ENCODE data around the gene GRID1. TPM values are rescaled to one million over a fixed set of nuclear protein-coding genes. Genes with fewer than 3 reads are reported as not detected.

GRID1 gene
- total RNA-seq, 1 experiment from 2014 or later: not detected

DNA sequence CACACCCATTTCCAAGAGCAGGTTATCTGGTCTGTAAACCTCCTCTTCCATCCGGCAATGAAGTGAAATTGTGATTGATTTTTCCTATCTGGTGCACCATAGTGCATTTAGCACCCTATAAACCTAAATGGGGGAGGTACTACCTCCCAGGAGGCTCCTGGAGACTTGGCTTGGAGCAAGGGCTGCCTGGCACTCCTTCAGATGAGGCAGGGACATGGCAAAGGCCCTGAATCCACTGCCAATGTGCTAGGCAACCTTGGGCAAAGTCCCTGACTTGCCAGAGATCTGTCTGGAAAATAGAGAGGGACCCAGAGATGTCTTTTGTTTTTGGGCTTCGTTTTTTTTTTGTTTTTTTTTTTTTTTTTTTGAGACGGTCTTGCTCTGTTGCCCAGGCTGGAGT, 6.7 kb upstream of the GRID1 start:
- Histone ChIP-seq H3K27me3 (ENCODE audit: low read length) (no peaks in the 10 kb centered on the region), H3K36me3 (ENCODE audit: low read depth, low read length) (no peaks in the 10 kb centered on the region), H3F3A (ENCODE audit: low read length, unreplicated experiment) (no peaks in the 10 kb centered on the region), H3K9me2 (replicated peaks; ENCODE audit: low read length) (no peaks in the 10 kb centered on the region), H3K4me1 (ENCODE audit: insufficient read depth, low read length) (no peaks in the 10 kb centered on the region), H2AFZ (ENCODE audit: low read length) (no peak overlapping the region), H3K9me3 (ENCODE audit: low read length) (no peaks in the 10 kb centered on the region), H3K27ac (ENCODE audit: low read length) (no peak overlapping the region), H4K20me1 (ENCODE audit: low read length) (no peaks in the 10 kb centered on the region), H3K9ac (ENCODE audit: low read length) (no peak overlapping the region), H3K4me2 (ENCODE audit: low read length) (no peak overlapping the region), H3K4me3 (ENCODE audit: low read length) (no peak overlapping the region), H3K79me2 (ENCODE audit: low read length) (no peaks in the 10 kb centered on the region)
- intact Hi-C loops (cut with micrococcal nuclease): no loop called here
- POLR2A ChIA-PET (ENCODE audit: unreplicated experiment): no interaction called here
- no TSS peak for BruUV-seq (replicated peaks)
- DNase-seq: no peak
- TF ChIP-seq, protein P1, sequence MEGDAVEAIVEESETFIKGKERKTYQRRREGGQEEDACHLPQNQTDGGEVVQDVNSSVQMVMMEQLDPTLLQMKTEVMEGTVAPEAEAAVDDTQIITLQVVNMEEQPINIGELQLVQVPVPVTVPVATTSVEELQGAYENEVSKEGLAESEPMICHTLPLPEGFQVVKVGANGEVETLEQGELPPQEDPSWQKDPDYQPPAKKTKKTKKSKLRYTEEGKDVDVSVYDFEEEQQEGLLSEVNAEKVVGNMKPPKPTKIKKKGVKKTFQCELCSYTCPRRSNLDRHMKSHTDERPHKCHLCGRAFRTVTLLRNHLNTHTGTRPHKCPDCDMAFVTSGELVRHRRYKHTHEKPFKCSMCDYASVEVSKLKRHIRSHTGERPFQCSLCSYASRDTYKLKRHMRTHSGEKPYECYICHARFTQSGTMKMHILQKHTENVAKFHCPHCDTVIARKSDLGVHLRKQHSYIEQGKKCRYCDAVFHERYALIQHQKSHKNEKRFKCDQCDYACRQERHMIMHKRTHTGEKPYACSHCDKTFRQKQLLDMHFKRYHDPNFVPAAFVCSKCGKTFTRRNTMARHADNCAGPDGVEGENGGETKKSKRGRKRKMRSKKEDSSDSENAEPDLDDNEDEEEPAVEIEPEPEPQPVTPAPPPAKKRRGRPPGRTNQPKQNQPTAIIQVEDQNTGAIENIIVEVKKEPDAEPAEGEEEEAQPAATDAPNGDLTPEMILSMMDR (conservative IDR thresholded peaks at IDR 0.05; ENCODE audit: low read depth, low read length): no peak
- no peak for TF ChIP-seq EZH2phosphoT487 (IDR thresholded peaks at IDR 0.05; ENCODE audit: borderline replicate concordance, low read length)
- no peak for TF ChIP-seq EZH2 (IDR thresholded peaks at IDR 0.05; ENCODE audit: low read length, unreplicated experiment)
- no peak for ATAC-seq
- CTCF ChIA-PET: no interaction called here

DNA sequence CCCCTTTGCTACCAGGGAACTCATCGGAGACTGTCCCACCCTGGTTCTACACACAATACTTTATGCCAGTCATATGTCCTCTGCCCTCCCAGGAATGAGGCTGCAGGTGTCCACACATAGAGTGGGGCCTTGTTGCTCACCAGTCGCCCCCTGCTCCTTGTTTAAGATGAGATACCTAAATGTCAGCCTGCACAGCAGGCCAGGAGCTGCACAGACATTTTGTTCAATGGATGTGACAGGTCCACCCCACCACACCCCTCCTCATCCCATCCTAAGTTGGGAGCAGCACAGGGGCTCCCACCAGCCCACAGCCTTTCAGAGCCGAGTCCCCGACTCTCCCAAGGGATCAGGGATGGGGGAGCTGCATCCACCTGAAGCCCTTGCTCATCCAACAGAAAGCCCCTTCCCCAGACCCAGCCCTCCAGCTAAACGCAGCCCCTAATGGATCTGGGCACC, 6.2 kb upstream of the GRID1 start:
- TF ChIP-seq EZH2phosphoT487 (IDR thresholded peaks at IDR 0.05; ENCODE audit: borderline replicate concordance, low read length): no peak
- TF ChIP-seq, protein P1 (conservative IDR thresholded peaks at IDR 0.05; ENCODE audit: low read depth, low read length): no peak
- TF ChIP-seq EZH2 (IDR thresholded peaks at IDR 0.05; ENCODE audit: low read length, unreplicated experiment): no peak
- Histone ChIP-seq H3F3A (ENCODE audit: low read length, unreplicated experiment) (no peaks in the 10 kb centered on the region), H3K36me3 (ENCODE audit: low read depth, low read length) (no peaks in the 10 kb centered on the region), H3K27ac (ENCODE audit: low read length) (no peak overlapping the region), H3K4me3 (ENCODE audit: low read length) (no peak overlapping the region), H3K9ac (ENCODE audit: low read length) (no peak overlapping the region), H3K4me2 (ENCODE audit: low read length) (no peak overlapping the region), H3K9me3 (ENCODE audit: low read length) (no peaks in the 10 kb centered on the region), H2AFZ (ENCODE audit: low read length) (no peak overlapping the region), H3K4me1 (ENCODE audit: insufficient read depth, low read length) (no peaks in the 10 kb centered on the region), H3K27me3 (ENCODE audit: low read length) (peaks cover 3% of the 10 kb centered on the region), H4K20me1 (ENCODE audit: low read length) (no peaks in the 10 kb centered on the region), H3K79me2 (ENCODE audit: low read length) (no peaks in the 10 kb centered on the region), H3K9me2 (replicated peaks; ENCODE audit: low read length) (no peaks in the 10 kb centered on the region)
- no TSS peak for BruUV-seq (replicated peaks)
- ATAC-seq (no peak), DNase-seq (no peak)
- intact Hi-C loops (cut with micrococcal nuclease): no loop called here
- POLR2A ChIA-PET (ENCODE audit: unreplicated experiment): no interaction called here
- CTCF ChIA-PET: no interaction called here

DNA sequence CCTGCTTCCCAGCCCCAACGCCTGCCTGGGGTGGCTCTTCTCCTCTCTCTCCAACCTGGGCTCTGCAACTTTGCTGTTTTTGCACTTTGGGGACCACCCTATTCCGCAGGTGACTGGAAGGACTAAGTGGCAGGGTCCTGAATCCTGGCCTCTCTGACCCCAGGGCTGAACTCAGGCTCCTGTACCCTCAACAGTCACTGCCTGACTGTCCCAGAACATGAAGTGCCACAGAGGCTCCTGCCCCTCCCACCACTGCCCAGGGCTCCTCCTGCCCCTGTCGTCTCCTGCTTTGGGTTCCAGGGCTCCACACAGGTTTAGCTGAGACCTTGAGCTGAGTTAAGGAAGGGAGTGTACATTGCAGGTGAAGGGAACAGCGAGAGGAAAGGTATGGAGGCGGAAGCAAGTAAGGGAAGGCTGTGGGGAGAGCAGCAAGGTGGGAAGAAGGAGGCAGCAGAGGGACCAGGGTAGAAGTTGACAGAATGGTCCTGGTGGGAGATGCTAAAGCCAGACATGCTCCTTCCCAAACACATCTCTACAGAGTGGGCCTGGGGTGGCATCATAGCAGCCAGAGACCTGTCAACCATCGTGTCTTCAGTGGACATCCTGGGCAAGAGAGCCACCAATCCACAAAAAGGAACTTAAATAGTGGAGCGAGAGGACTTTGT, 5.7 kb upstream of the GRID1 start:
- Histone ChIP-seq H4K20me1 (ENCODE audit: low read length) (no peaks in the 10 kb centered on the region), H3F3A (ENCODE audit: low read length, unreplicated experiment) (no peaks in the 10 kb centered on the region), H3K9me2 (replicated peaks; ENCODE audit: low read length) (no peaks in the 10 kb centered on the region), H3K9ac (ENCODE audit: low read length) (no peak overlapping the region), H3K4me2 (ENCODE audit: low read length) (no peak overlapping the region), H3K4me1 (ENCODE audit: insufficient read depth, low read length) (no peaks in the 10 kb centered on the region), H3K79me2 (ENCODE audit: low read length) (no peaks in the 10 kb centered on the region), H3K27me3 (ENCODE audit: low read length) (peaks cover 8% of the 10 kb centered on the region), H2AFZ (ENCODE audit: low read length) (no peak overlapping the region), H3K9me3 (ENCODE audit: low read length) (no peaks in the 10 kb centered on the region), H3K36me3 (ENCODE audit: low read depth, low read length) (no peaks in the 10 kb centered on the region), H3K4me3 (ENCODE audit: low read length) (no peak overlapping the region), H3K27ac (ENCODE audit: low read length) (no peak overlapping the region)
- ChIA-PET CTCF (no interaction called here), POLR2A (ENCODE audit: unreplicated experiment) (no interaction called here)
- DNase-seq (no peak), ATAC-seq (no peak)
- TF ChIP-seq EZH2phosphoT487 (IDR thresholded peaks at IDR 0.05; ENCODE audit: borderline replicate concordance, low read length): no peak
- BruUV-seq (replicated peaks): no TSS peak
- intact Hi-C loops (cut with micrococcal nuclease): no loop called here

All from PC-3 (cell line).